ENCODE measurements around the gene SCN4A.
"Not testable (repeated sequence)": the region's sequence is repeated elsewhere in the genome, so short reads cannot be mapped to it uniquely, and the experiment has no call there.

Gene SCN4A

DNA sequence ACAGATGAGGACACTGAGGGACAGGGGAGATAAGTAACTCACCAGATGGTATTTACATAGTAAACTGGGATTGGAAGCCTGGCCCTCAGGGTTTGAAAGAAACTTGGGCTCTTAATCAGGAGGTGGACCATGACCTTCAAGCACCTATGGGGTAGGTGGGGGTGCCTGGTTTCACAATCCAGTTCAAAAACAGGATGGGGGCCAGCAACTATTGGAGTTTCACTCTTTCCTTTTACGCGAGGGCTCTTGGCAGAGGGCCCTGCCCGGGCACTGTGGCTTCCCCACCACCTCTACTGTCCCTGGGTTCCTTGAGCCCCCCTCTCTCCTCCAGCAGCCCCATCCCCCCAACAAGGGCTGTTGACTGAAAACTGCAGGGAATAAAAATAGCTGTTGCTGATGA lies 14.1 kb upstream of the SCN4A start:
- no peak for DNase-seq (ENCODE audit: extremely low read depth in 1 of 2, low read depth in 1 of 2)

DNA sequence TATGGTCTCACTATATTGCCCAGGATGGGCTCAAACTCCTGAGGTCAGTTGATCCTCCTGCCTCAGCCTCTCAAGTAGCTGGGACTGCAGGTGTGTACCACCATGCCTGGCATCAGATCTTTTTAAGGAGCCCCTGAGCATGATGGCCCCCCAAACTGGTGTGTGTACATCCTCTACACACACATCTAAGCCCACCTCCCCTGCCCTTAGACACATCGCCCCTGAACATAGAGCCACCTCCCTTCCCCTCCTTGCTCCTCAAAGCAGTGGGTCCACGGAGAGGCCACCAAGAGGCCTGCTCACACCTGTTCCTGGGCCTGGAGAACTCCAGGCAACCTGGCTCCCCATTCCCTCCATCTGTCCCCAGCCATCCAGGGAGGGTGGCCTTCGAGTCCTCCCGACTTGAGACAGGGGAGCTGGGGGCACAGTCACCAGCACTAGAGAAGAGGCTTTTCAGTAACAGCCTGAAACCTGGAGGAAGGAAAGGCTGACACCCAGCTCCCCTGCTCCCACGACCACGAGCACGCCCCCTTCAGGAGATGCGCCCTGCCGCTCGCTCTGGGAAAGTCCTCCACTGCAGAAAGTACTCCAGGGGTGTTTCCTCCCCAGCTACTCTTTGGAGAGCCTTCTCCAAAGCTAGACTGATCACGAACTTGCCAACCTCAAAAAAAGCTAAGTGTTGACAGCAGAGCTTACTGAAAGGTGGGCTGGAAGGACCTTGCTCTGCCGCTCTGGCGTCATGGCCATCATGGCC lies 12.8 kb upstream of the SCN4A start:
- DNase-seq (ENCODE audit: extremely low read depth in 1 of 2, low read depth in 1 of 2), result no peak

DNA sequence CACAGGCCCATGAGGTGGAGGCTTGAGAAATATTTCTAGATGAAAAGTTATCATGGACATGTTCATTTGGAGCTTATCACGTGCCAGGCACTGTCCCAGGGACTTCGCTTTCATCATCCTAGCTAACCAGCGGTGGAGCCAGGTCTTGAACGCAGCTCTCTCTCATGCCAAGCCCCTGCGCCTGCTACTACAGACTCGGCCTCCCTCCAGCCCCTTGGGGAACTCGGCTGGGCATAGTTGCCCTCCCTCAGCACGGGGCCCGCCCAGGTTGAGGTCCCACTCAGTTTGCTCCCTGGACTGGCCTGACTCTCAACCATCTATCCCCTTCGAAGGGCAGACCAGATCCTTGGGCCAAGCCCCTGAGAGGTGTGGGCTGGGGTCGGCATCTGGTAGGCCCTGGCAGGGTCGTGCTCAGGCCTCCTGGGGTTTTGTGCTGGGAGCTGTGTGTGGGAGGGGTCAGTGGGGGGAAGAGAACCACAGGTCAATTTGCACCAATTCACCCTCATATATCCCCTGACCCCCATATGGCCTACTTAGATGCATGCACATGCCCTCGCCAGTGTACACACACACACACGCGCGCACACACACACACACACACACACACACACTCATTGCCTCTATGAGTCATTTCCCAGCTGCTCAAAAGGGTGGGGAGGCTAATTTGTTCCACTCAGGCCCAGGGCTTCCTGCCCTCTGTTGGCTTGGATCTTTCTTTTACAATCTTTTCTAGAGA lies 12.1 kb upstream of the SCN4A start:
- no peak for DNase-seq (ENCODE audit: extremely low read depth in 1 of 2, low read depth in 1 of 2)

DNA sequence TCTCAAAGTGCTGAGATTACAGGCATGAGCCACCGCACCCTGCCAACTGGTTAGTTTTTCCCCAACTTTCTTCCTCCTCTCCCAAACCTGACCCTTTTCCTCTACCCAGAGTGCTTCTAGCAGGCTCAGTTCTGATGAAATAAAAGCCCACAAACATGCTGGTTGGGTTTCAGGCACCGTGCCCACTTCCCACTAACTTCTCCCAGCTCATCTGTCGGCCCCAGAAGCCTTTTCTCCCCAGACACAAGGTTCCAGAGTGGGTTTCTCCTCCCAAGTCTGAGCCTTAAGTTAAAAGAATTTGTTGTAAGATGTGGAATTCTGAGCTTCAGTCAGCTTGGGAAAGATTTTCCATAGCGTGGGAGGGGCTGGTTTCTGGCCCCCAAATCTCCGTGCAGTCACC lies 11.5 kb upstream of the SCN4A start:
- no peak for DNase-seq (ENCODE audit: extremely low read depth in 1 of 2, low read depth in 1 of 2)

DNA sequence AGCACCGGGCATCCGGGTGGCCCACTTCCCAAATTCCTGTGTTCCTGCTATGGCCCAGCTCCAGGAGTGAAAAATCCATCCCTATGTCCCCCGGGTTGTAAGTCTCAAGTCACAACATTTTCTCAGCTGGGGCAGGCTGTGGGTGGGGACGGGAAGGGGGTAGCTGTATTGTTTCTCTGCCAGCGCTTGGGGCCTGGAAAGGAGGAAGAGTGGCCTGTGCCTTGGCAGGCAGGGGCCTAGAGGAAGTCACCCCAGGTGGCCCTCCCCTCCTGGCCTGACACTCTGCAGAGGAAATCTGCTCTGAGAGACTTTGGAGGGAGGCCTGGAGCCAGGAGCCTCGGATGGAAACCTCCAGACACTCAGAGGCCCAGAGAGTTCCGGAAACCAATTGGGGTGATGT lies 10.6 kb upstream of the SCN4A start:
- no peak for DNase-seq (ENCODE audit: extremely low read depth in 1 of 2, low read depth in 1 of 2)

DNA sequence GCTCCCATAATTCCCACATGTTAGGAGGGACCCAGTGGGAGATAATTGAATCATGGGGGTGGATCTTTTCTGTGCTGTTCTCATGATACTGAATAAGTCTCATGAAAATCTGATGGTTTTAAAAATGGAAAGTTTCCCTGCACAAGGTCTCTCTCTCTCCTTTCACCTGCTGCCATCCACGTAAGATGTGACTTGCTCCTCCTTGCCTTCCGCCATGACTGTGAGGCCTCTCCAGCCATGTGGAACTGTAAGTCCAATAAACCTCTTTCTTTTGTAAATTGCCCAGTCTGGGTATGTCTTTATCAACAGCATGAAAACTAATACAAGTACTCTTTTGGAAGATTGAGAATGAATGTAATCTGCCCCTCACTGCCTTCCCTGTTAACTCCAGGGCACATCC lies 9.9 kb upstream of the SCN4A start:
- not testable (repeated sequence) for DNase-seq (ENCODE audit: extremely low read depth in 1 of 2, low read depth in 1 of 2)

DNA sequence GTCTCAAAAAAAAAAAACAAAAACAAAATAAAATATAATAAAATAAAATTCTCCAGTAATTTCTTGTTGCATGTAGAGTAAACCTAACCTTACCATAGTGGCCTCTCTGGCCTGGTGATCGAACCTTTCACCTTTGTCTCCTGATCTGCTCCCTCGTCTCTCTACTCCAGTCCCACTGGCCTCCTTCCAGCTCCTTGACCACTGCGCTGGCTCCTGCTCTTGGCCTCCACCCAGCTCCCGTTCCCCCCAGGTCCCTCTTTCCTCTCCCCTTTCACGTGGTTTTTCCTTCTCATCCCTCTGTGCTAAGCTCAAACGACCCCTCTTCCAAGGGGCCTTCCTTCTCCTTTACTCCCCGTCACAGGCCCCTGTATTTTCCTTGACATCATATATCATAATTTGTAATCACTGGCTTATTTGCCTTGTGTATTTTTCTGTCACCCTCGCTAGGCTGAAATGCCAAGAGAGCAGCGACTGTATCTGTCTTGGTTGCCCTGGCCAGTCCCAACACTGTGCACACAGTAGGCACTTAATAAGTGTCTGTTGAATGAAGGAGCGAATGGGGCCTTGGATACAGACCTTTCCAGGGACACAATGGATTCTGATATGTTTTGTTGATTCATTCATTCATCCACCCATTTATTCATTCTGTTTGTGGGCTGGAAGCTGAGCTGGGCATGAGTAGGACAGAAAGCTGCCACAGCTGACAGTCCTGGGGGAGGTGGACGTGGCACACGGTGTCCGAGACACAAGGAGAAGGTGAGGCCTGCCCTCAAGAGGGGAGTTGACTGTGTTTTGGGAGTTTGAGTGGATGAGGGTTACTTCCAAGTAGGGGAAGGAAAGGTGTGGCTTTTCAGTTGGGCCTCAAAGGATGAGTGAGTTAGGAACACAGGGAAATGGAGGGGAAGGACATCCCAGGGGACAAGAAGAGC lies 5.8 kb upstream of the SCN4A start:
- DNase-seq (ENCODE audit: extremely low read depth in 1 of 2, low read depth in 1 of 2), result no peak

DNA sequence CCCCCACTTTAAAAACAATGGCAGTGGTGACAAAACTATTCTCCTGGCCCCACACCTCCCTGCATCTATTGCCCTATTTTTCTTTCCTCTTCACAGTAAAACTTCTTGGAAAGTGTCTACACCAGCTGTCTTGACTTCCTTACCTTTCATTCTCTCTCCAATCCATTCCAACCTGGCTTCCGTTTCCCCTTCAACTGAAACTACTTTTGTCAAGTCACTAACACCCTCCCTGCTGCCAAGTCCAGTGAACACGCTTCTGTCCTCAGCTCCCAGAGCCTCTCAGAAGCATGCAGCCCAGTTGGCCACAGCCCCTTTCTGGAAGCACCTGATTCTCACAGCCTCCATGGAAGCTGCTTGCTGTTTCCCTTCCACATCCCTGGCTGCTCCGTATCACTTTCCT lies 4.0 kb upstream of the SCN4A start:
- no peak for DNase-seq (ENCODE audit: extremely low read depth in 1 of 2, low read depth in 1 of 2)

DNA sequence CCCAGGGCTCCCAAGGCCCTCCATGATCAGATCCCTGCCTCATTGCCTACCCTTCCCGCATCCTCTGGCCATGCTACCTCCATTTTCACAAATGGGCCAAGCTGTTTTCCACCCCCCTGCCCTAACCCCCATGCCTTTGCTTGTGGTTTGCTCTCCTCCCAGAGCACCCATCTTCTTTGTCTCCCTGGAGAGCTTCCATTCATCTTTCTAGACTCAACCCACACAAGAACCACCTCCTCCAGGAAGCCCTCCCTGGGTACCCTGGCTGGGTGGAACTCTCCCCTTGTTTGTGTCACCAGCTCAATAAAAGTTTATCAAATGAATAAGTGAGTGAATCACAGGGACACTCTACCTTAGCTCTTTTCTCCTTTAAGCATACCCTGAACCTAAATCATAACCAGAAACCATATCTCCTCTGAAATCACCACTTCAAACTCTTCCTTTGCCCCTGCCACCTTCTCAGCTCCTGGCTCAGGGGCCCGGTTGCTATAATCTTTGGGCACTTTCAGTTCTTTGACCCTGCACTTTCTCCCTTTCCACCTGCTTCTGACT lies 2.9 kb upstream of the SCN4A start:
- no peak for DNase-seq (ENCODE audit: extremely low read depth in 1 of 2, low read depth in 1 of 2)

DNA sequence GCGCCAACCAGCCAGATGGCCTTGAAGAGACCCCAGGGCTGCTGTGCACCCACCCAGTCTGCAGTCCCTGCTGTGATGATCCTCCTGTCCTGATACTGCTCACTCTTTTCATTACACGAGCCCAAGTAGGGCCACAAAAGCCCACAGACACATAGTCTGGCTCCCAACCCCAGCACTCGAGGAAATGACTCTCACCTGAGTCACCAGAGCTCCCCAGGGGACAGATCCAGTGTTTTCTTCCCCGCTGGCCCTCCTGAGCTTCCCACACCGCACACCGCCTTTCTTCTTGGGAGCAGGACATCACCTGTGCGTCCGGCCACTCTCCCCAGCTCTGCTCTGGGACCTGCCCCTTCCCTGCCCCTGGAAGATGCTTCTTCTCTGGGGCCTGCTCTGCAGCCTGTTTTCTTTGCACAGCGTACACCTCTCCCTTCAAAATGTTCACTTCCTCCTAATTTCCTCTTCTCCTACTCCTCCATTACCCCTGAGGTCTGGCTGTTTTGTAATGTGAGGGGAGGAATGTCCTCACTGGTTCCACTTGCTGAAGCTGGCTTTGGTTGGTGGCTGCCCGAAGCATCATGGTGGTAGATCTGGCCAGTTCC lies 2.0 kb upstream of the SCN4A start:
- DNase-seq (ENCODE audit: extremely low read depth in 1 of 2, low read depth in 1 of 2), result no peak

DNA sequence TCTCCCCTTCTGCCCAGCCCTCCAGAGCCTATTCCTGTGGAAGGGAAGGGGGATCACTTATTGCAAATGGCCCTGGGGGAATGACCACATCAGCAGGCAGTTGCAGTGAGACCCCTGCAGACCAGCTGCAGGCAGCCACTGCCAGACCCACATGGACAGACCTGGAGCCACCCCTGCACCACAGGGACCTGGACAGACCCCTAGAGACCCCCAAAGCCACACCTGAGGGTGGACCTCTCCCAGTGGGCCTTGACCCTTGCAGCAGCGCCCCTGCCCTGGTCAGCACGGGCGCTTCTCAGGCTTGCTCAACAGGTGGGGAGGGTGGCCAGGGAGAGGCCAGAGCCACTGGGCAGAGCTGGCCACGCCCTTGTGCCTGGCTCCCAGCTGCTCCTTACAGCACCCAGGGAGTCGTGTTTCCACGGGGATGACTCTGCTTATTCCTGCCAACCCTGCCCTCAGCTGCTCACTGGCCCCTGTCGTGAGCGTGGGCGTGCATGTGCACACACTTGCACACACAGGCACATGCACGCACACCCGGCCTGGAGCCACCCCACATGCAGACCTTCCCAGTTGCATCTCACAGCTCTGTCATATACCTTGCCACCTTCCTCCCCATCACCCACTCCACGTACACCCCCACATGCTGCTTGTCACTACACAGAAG lies 1.3 kb upstream of the SCN4A start:
- DNase-seq (ENCODE audit: extremely low read depth in 1 of 2, low read depth in 1 of 2), result no peak

DNA sequence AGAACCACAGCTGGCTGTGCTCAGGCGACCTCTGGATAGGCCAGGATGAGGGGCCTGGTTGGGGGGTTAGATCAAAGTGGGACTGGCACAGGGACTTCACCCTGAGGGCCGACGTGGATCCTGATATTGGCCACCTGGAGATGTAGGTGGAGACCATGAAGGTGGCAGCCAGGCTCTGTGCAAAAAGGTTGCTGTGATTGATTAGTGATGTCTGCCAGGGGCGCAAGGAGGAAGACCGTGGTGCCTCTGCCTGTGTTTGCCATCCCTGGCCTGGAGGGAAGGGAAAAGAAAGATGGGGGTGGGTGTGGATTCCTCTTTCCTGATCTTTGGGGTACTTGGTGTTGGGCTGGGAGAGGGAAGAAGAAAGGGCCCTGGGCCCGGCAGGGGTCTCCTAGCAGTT lies 529 bp upstream of the SCN4A start:
- DNase-seq (ENCODE audit: extremely low read depth in 1 of 2, low read depth in 1 of 2), result no peak

DNA sequence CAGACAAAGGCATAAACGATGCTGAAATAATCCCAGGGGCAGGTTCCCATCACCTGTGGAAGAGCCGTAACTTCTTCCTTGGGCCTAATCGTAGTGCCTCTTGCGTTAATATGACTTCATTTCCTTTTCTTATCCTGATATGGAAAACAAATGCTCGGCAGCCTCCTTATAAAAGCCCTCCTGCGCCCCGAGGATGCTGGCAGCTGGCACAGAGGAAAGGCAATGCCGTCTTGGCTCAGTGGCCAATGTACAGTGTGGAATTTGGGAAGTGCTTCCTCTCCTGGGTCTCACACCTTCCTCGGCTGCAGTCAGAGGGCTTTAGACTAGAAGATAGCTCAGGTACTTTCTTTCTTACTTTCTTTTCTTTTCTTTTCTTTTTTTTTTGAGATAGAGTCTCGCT lies 3.4 kb downstream of the SCN4A start:
- no peak for DNase-seq (ENCODE audit: extremely low read depth in 1 of 2, low read depth in 1 of 2)

DNA sequence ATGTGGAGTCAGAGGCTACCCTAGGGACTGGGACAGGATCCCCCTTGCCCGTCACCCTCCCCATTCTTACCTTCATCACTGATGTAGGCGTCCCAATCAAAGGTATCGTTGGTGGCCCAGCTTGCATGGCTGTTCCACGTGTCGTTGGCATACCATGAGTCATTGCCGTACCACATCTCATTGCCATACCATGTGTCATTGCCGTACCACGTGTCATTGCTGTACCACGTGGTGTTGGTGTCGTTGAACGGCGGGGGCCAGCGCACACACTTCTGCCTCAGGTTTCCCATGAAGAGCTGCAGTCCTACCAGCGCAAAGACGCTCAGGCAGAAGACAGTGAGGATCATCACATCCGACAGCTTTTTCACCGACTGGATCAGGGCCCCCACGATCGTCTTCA lies 4.8 kb downstream of the SCN4A start:
- DNase-seq (ENCODE audit: extremely low read depth in 1 of 2, low read depth in 1 of 2), result no peak

DNA sequence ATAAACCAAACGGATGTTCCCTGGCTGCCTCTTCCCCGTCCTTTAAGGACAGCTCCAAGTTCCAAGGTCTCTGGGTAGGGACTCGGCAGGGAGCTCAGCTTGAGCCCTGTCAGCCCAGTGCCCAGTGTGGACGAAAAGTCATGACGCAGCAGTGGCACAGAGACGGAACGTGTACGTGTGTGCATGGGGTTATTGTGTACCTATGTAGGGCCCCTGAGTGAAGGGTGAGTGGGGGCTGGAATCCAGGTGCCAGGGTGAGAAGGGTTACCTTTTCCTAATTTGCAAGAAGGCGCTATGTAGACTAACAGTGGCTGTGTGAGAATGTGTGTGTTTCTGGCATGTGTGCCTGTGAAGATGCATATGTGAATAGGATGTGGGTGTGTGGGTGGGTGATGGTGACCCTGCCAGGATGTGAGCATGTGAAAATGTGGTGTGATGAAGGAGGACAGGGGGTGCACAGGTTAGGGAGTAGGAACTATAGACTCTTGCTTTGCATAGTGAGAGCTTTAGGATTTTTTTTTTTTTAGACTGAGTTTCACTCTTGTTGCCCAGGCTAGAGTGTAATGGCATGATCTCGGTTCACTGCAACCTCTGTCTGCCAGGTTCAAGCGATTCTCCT lies 6.0 kb downstream of the SCN4A start:
- DNase-seq (ENCODE audit: extremely low read depth in 1 of 2, low read depth in 1 of 2), result no peak

DNA sequence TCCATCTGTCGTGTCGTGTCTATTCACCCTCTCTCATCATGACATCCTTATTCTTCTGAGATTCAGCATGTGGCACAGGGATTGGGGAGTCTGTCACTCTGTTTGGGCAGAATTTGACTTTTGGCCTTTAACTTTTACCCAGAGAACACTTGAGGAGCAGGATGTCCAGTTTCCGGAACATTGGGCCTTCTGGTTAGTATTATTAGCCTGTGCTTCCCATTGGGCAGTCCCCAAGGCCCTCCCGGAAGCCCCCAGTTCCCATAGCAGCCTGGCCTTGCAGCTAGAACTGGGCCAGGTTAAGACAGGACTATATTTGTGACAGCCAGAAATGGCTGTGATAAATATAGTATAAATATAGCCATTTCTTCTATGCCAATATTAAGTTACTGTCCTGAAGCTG lies 9.6 kb downstream of the SCN4A start:
- no peak for DNase-seq (ENCODE audit: extremely low read depth in 1 of 2, low read depth in 1 of 2)

DNA sequence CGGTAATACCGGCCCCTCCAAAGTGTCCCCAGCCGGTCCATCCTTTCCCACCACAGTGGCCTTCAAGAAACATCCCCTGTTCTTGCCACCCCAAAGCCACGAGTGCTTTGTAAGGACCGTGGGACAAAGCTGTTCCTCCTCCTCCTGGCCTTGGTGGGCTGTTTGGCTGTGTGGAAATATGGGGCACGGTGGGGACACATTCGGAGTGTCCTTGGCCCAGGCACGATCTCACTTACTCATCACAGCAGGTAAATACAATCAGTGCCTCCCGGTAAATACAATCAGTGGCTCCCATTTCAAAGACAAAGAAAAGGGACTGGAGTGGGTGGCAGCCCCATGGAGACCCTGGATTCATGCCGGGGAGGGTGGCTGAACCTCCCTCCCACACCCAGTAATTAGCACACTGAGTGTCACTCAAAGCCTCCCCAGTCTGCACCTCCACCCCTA lies 10.4 kb downstream of the SCN4A start:
- no peak for DNase-seq (ENCODE audit: extremely low read depth in 1 of 2, low read depth in 1 of 2)

DNA sequence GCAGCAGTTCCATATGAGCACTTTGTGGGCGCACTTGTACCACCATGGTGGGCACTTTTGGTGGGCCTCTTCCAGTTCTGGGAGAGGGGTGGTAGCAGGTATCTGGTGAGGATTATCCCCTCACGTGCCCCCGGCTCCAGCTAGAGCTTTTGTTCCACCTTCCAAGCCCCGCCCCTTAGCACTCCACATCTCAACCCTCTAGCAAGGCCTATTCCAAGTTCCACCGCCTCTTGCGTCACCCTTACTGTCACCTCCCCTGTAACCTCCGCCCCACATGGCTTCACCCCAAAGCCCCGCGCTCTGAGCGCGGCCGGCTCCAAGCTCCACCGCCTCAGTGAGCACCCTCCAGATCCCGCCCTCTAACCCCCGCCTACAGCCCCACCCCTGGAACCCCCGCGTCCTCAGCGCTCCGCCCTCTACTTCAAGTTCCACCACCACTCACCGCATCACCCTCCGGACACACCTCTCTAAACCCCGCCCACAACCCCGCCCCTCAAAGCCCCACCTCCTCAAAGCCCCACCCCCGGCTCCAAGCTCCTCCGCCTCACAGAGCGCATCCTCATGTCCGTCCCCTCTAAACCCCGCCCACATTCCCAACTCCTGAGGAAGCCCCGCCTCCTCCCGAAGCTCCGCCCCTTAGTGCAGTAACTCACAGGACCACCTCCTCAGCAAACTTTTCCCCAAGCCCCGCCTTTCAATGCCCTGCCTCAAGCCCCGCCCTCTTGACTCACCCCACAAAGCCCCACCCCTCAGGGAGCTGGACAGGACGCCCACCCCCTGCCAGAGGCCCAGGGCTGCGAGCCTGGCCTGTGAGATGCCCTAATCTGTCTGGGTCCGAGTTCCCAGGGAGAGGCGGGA lies 11.1 kb downstream of the SCN4A start:
- DNase-seq (ENCODE audit: extremely low read depth in 1 of 2, low read depth in 1 of 2), result no peak

DNA sequence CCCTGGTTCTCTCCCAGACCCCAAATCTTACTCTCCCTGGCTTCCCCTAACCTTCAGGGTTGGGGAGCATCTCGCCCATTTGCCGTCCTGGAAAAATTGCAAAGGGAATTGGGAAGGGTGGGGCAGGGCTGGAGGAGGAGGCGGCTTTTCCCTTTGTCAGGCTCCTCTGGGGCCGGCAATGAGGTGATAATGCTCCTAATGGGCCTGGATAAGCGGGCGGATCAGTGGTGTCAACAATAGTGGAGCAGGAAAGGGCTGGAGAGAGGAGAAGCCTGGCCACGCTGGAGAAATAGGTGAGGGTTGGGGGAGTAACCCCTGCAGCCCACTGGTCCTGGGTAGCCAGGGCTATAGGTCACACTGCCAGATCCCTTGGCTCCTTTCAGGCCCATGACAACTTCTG lies 12.3 kb downstream of the SCN4A start:
- DNase-seq (ENCODE audit: extremely low read depth in 1 of 2, low read depth in 1 of 2), result no peak

Data from activated CD8-positive, alpha-beta memory T cell treated with anti-CD3 and anti-CD28 coated beads for 1 hour (primary cell).